Neural progenitor cell (in vitro differentiated cells): ENCODE data around the gene IL13RA2.

Source experiments
- CTCF ChIP-seq: fragments of 200-600 bp; sonication (generic); IDR thresholded peaks from 2 replicates; pipeline ENCODE4 v1.5.1; 2017; ENCODE audit warnings: antibody characterized with exemption, mild to moderate bottlenecking
- EZH2 ChIP-seq: fragments of 200-600 bp; sonication (generic); IDR thresholded peaks from 2 replicates; pipeline ENCODE4 v1.6.1; 2017; ENCODE audit warnings: antibody characterized with exemption, mild to moderate bottlenecking, moderate library complexity

- TF ChIP-seq CTCF (no peak), EZH2 (no peak)
Measured at GRCh38 chrX:115060013-115060412, 42.6 kb upstream of the IL13RA2 start.
